HG03039 (cell line): Measurements from ENCODE around the gene ADD3.

Source experiments
- ATAC-seq: cut with Tn5 transposase; IDR thresholded peaks from one replicate; pipeline ENCODE4 v1.9.1; 2021; ENCODE audit warnings: mild to moderate bottlenecking, moderate library complexity; ENCODE audit not compliant: unreplicated experiment

The ADD3 gene

GRCh38 chr10:109998513-109998912 lies 9.3 kb upstream of the ADD3 start:
- ATAC-seq: no peak

- ATAC-seq: no peak
These were observed 4.8 kb upstream of the ADD3 start for GRCh38 chr10:110002801-110003523.

DNA sequence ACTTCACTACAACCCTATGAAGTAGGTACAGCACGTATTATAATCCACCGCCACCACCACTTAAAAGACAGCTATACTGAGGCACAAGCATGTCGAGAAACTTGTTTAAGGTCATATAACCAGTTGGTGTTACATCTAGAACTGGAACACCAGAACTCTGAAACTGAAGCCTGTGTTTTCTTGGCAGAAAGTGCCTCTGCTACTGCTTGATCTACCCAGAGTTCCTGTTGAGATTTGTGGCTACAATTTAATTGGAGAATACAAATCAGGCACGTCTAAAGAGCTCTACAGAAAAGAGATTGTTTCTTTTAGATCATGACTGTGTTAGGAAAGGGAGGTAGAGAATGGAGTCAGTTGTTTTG lies 4.3 kb upstream of the ADD3 start:
- ATAC-seq: no peak

DNA sequence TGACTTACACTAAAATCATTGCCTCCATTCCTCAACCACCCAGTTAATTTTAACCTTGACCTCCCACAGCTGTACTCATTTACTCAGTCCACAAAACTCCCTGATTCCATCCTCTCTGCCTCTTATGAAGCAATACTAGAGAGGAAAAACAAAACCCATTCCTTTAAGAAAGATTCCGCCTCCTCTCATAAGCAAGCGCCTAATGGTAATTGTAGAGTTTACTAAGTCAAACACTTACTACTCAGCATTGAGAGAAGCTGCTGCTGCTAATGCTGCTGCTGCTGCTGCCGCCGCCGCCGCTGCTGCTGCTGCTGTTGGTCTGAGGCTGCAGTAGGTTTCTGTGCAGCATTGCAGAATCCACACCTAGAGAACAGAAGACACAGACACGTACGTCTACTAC lies 2.1 kb upstream of the ADD3 start:
- no peak for ATAC-seq

DNA sequence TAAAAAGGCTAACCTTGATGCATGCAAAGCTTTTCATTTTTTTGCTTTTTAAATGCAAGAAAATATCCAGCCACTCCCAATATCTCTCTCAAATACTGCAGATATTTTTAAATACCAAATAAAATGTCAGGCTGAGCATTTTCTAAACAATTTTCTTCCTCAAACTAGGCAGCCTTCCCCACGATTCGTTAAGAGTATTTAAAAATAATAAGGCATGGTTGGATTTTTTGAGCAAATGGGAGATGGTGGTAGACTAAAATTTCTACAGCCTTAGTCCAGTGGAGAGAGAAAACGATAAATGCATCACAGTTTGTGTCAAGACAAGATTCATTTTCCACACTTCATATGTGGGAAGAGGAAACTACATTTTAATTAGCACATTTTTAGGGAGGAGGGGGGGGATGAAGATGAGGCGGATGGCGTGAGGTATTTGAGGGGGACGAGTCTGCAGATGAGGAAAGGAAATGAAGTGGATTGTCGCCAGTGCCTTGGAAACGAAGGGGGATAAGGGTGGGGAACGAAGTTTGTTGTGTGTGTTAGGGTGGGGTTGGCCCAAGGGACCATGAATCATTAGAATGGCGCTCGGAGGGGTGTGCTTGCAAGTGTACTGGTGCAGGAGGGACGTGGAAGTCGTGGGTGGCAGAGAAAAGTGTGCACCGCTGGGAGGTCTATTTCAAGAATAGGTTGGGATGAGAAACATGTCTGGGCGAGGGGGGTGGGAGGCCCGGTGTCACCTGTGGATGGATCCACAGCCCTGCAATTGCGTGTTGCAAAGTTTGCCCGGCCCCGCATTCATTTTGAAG lies 1.2 kb upstream of the ADD3 start:
- ATAC-seq: no peak

DNA sequence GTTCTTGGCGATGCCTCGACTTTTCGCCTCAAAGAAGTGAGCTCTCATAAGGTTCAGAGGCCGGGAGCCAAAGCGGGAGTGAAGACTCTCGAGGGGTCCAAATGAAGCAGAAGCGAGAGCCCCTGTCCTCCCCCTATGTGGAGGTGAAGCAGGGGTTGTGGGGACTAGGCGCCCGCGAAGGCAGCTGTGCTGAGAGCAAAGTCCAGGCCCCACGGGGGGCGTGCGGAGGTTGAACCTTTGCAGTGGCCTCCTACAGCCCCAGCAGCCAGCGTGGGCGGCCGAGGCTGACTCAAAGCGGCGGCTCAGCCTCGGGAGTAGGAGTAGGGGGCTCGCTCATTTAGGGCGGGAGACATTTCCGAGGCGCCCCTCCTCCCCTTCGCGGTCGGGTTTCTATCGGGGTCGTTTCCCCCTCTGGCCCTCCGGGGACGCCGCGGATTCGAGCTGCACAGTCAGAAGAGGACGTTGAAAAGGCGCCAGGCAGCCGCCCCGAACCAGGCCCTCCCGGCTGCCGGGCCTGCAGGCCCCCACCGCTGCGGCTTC lies 553 bp upstream of the ADD3 start:
- peak; percentile 35 for ATAC-seq

DNA sequence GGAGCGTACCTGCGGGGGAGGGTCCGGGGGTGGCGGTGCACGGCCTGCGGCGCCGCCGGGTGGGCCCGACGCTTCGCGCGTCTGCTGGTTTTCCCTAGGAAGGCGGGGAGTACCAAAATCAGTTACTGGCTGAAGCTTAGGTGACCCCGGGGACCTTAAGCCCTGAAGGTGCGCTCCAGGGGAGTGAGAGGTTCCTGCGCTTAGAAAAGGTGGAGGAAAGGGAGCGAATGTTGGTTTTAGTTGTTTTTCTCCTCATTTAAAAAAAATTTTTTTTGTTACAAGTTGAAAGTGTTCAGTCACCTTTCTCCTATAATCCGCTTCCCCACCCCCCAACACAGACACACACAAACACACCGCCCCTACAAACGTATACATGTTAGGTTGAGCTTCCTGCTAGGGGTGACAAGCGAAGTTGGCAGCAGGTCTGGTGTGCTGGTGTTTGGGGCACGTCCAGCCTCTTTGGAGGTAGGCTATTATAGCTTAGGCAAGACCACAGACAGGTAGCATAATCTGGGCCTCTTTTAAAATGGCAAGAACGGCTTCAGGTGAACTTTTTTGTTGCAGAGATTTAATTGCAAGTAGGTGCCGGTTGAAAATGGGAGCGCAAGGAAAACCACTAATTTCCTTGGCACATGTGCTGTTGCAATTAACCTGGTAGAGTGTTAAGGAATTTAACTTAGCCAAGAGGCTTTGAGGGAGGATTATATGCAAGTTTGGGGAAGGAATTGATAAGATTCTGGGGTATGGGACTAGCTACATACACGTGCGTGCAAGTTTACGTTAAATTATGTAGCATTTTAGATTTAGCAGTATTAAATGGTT lies 945 bp downstream of the ADD3 start:
- no peak for ATAC-seq

GRCh38 chr10:110009736-110010475 lies 2.1 kb downstream of the ADD3 start:
- ATAC-seq: no peak

- ATAC-seq: no peak
These were observed 2.9 kb downstream of the ADD3 start for GRCh38 chr10:110010486-110011378.

DNA sequence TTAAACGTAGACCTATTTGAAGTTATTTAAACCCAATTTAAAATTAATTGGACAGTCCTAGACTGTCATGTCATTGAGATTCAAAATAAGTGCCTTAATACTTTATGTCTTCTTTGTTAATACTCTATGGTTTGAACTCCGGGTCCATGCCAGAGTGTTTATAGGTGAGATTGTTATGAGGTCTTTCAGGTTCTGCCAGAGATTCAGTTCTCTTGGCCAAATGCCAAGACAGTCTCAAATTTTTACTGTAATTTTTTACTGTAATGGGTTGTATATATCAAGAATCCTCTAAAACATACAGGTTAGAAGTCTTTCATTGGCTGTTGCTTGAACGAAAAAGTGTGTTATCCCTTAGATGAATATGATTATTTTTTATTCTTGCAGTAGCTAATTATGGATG lies 3.9 kb downstream of the ADD3 start:
- no peak for ATAC-seq

- no peak for ATAC-seq
These were observed 6.0 kb downstream of the ADD3 start for GRCh38 chr10:110013630-110014293.

- no peak for ATAC-seq
These were observed 8.3 kb downstream of the ADD3 start for GRCh38 chr10:110016039-110016438.

- ATAC-seq: no peak
These were observed 9.3 kb downstream of the ADD3 start for GRCh38 chr10:110017052-110017451.

DNA sequence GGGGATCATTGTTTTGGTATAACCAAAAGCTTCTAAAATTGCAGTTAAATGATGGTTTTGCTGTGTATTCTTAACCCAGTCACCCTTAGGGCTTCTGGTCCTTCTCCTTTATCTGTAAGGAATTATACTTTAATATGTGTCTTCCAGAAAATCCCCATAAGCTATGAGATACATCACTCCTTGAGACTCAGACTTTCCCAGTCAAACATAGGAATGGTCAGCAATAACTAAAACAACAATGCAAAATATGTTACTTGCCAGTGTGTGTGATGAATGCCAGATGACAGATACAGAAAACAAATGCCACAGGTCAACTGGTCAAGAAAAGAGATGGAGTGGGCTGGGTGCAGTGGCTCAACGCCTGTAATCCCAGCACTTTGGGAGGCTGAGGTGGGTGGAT lies 10.1 kb downstream of the ADD3 start:
- no peak for ATAC-seq

- no peak for ATAC-seq
These were observed 12.5 kb downstream of the ADD3 start for GRCh38 chr10:110020265-110020664.

DNA sequence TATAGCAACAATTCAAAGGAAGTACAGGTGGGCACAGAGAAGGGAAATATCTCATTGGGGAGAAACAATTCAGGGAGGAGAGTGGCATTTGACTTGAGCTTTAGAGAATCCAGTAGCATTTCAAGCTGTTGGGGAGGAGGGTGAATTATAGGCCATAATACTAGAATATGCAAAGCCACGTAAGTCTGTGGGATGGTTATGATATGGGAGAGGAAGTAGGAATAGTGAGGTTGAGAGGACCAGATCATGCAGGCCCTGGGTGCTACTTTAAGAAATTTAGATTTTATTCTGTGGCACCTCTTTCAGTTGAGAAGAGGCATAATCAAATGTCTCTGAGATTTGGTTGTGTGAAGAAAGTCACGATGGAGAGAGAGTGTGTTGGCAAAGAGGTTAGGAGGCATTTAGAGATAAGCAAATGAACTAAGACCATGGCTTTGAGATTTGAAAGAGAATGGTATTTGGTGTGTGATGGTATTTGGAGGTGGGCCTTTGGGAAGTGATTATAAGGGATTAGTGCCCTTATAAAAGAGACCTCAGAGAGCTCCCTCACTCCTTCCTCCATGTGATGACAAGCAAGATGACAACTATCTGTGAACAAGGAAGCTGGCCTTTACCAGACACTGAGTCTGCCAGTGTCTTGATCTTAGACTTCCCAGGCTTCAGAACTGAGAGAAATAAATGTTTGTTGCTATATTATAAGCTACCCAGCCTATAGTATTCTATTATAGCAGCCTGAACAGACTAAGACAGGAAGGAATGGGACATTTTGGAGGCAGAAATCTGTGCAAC lies 15.1 kb downstream of the ADD3 start:
- ATAC-seq: no peak

DNA sequence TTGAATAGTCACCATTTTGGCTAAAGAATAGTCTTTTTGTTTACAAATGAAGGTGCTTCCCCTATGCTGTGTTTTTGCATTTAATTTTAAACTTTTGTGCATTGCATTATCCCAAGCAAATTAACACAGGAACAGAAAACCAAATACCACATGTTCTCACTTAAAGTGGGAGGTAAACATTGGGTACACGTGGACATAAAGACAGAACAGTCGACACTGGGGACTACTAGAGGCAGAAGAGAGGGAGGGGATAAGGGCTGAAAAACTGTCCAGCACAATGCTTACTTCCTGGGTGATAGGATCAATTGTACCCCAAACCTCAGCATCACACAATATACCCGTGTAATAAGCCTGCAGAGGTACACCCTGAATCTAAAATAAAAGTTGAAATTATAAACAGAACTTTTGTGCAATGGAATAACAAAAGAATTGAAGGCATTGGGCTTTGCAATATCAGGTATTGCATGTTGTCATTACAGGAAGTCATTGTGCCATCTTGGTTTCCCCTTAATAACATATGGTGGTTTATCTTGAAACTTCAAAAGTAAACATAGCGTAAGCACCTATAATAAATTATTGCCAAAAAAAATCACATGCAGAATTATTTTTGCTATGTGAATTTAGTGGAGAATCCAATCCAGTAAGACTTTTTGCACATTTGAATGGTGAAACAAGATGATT lies 16.1 kb downstream of the ADD3 start:
- ATAC-seq: no peak

- ATAC-seq: no peak
These were observed 21.7 kb downstream of the ADD3 start for GRCh38 chr10:110029450-110029849.
